ENCODE results near the gene FOXO6. TPM values are rescaled to one million over a fixed set of nuclear protein-coding genes. Genes with fewer than 3 reads are reported as not detected.
"Not testable (repeated sequence)": the region's sequence is repeated elsewhere in the genome, so short reads cannot be mapped to it uniquely, and the experiment has no call there.

FOXO6 gene
- total and polyA plus RNA-seq, 2 donors (not counting 1 experiment from before 2014, with no cell fraction given): under 0.01 TPM; not detected in 1

DNA sequence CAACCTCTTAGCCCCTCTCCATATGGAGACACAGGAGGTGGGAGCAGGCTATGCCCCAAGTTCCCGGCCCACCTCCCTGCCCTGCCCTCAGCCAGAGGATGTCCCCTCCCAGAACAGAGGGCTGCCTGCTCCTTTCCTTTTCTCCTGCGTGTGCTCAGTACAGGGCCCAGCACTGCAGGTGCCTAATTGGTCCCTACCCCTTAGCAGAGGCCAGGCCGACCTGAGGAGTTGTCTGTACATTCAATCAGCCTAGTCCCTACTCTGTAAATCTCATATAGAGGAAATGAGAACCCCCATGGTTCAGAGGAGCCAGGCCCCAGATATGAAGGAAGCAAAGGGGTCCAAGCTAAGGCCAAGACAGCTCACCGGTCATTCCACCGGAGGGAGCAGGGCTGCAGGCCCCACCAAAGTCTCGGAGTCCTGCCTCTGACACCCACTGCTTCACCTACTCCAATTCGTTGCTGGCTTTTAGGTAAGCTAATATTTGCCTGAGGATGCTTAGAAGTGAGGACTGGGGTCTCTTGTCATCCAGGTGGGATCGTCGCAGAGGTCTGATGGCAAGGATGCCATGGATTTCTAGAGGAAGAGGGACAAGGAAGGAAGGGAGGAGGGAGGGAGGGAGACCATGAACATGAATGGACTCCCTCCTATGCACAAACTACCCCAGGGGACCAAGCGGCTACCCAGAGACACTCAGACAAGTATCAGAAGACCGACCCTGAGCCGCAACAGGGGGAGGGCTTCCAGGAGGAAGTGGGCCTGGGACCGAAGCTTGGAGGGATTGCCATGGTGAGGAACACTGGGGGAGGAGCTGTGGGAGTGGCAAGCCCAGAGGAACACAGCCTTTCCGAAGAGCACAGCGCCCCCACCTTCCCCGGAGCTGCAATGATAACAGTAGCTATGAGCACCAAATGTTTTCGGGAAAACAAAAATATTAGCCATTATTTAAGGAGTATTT, 30.4 kb upstream of the FOXO6 start:
- H3K4me1 ChIP-seq (ENCODE audit: control insufficient read depth, extremely low read depth, insufficient read depth, low read length): no peaks in the 10 kb centered on the region

GRCh38 chr1:41331546-41331917, 29.7 kb upstream of the FOXO6 start:
- no peak overlapping the region for H2AFZ ChIP-seq (ENCODE audit: low read length)
- no peaks in the 10 kb centered on the region for H3K4me1 ChIP-seq (ENCODE audit: control insufficient read depth, extremely low read depth, insufficient read depth, low read length)
- no peak overlapping the region for H3K4me3 ChIP-seq (replicated peaks in 1 of 4; ENCODE audit: control extremely low read depth in 1 of 4, insufficient read depth in 1 of 4, low read depth in 3 of 4, low read length in 4 of 4)
- no peaks in the 10 kb centered on the region for H3K9me3 ChIP-seq (ENCODE audit: control insufficient read depth, insufficient read depth, low read depth, low read length)
- no peak for DNase-seq (ENCODE audit: low read depth in 2 of 2)
- H3K79me2 ChIP-seq (ENCODE audit: control insufficient read depth, insufficient read depth, low read length): no peaks in the 10 kb centered on the region
- no peaks in the 10 kb centered on the region for H4K20me1 ChIP-seq (ENCODE audit: control insufficient read depth, extremely low read depth, insufficient read depth, low read length)
- H3K27me3 ChIP-seq (ENCODE audit: control insufficient read depth, insufficient read depth, low read length): no peaks in the 10 kb centered on the region
- no peaks in the 10 kb centered on the region for H3K36me3 ChIP-seq (ENCODE audit: control insufficient read depth, insufficient read depth, low read length)
- no peak overlapping the region for H3K4me2 ChIP-seq (ENCODE audit: extremely low read depth, insufficient read depth, low read length)
- H3K9ac ChIP-seq (ENCODE audit: insufficient read depth, low read length): no peak overlapping the region
- TF ChIP-seq CTCF (conservative IDR thresholded peaks at IDR 0.05 in 1 of 2, IDR thresholded peaks at IDR 0.05 in 1 of 2; ENCODE audit: low read depth in 1 of 2, low read length in 2 of 2): no peak
- TF ChIP-seq EZH2 (IDR thresholded peaks at IDR 0.05; ENCODE audit: low read length, missing control alignments): no peak
- H3K27ac ChIP-seq (ENCODE audit: insufficient read depth, low read length): no peak overlapping the region

More for the DNA sequence above, 30.4 kb upstream of the FOXO6 start:
- no peak overlapping the region for H3K27ac ChIP-seq (ENCODE audit: insufficient read depth, low read length)
- H3K9ac ChIP-seq (ENCODE audit: insufficient read depth, low read length): no peak overlapping the region
- no peaks in the 10 kb centered on the region for H4K20me1 ChIP-seq (ENCODE audit: control insufficient read depth, extremely low read depth, insufficient read depth, low read length)
- no peaks in the 10 kb centered on the region for H3K9me3 ChIP-seq (ENCODE audit: control insufficient read depth, insufficient read depth, low read depth, low read length)
- DNase-seq (ENCODE audit: low read depth in 2 of 2): no peak
- H3K36me3 ChIP-seq (ENCODE audit: control insufficient read depth, insufficient read depth, low read length): no peaks in the 10 kb centered on the region
- TF ChIP-seq CTCF (conservative IDR thresholded peaks at IDR 0.05 in 1 of 2, IDR thresholded peaks at IDR 0.05 in 1 of 2; ENCODE audit: low read depth in 1 of 2, low read length in 2 of 2) (peak in 1 of 2 donors; percentile 10), EZH2 (IDR thresholded peaks at IDR 0.05; ENCODE audit: low read length, missing control alignments) (no peak)
- H3K4me3 ChIP-seq (replicated peaks in 1 of 4; ENCODE audit: control extremely low read depth in 1 of 4, insufficient read depth in 1 of 4, low read depth in 3 of 4, low read length in 4 of 4): no peak overlapping the region
- no peak overlapping the region for H2AFZ ChIP-seq (ENCODE audit: low read length)
- H3K4me2 ChIP-seq (ENCODE audit: extremely low read depth, insufficient read depth, low read length): no peak overlapping the region
- H3K79me2 ChIP-seq (ENCODE audit: control insufficient read depth, insufficient read depth, low read length): no peaks in the 10 kb centered on the region
- H3K27me3 ChIP-seq (ENCODE audit: control insufficient read depth, insufficient read depth, low read length): no peaks in the 10 kb centered on the region

DNA sequence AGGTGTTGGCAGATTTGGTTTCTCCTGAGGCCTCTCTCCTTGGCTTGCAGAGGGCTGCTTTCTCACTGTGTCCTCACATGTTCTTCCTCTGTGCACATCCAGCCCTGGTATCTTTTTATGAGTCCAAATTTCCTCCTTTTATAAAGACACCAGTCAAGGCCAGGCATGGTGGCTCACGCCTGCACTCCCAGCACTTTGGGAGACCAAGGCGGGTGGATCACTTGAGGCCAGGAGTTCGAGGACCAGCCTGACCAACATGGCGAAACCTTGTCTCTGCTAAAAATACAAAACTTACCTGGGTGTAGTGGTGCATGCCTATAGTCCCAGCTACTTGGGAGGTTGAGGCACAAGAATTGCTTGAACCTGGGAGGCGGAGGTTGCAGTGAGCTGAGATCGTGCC, 29.1 kb upstream of the FOXO6 start:
- H3K4me1 ChIP-seq (ENCODE audit: control insufficient read depth, extremely low read depth, insufficient read depth, low read length); H3K27me3 ChIP-seq (ENCODE audit: control insufficient read depth, insufficient read depth, low read length); H3K79me2 ChIP-seq (ENCODE audit: control insufficient read depth, insufficient read depth, low read length); DNase-seq (ENCODE audit: low read depth in 2 of 2); H3K9ac ChIP-seq (ENCODE audit: insufficient read depth, low read length); H3K4me2 ChIP-seq (ENCODE audit: extremely low read depth, insufficient read depth, low read length); H3K27ac ChIP-seq (ENCODE audit: insufficient read depth, low read length); H3K36me3 ChIP-seq (ENCODE audit: control insufficient read depth, insufficient read depth, low read length); H3K4me3 ChIP-seq (replicated peaks in 1 of 4; ENCODE audit: control extremely low read depth in 1 of 4, insufficient read depth in 1 of 4, low read depth in 3 of 4, low read length in 4 of 4); H3K9me3 ChIP-seq (ENCODE audit: control insufficient read depth, insufficient read depth, low read depth, low read length); H2AFZ ChIP-seq (ENCODE audit: low read length); H4K20me1 ChIP-seq (ENCODE audit: control insufficient read depth, extremely low read depth, insufficient read depth, low read length): not testable (repeated sequence)

Data from fibroblast of lung (primary cell).